Stimulated activated CD4-positive, alpha-beta T cell treated with anti-CD3 and anti-CD28 coated beads, Interleukin-4, amount 100 ng/mL, for 24 hours (primary cell): Measurements from ENCODE around the gene PTPRG.

Experiments
- DNase-seq: peaks from one replicate; pipeline ENCODE4 v3.0.0-alpha.2; 2020

The PTPRG gene

GRCh38 chr3:62095080-62095479 is 533.7 kb downstream of the PTPRG start:
- no peak for DNase-seq

- no peak for DNase-seq
Observed at GRCh38 chr3:62095756-62096155, 534.4 kb downstream of the PTPRG start.

- no peak for DNase-seq
Observed at GRCh38 chr3:62096521-62096920, 535.1 kb downstream of the PTPRG start.

GRCh38 chr3:62097121-62097520 is 535.8 kb downstream of the PTPRG start:
- no peak for DNase-seq

- no peak for DNase-seq
Observed at GRCh38 chr3:62098646-62099365, 537.4 kb downstream of the PTPRG start.

GRCh38 chr3:62100282-62100989 is 539.1 kb downstream of the PTPRG start:
- no peak for DNase-seq

- no peak for DNase-seq
Observed at GRCh38 chr3:62101488-62101887, 540.1 kb downstream of the PTPRG start.

GRCh38 chr3:62103531-62103930 is 542.2 kb downstream of the PTPRG start:
- no peak for DNase-seq

- DNase-seq, result no peak
Observed at GRCh38 chr3:62109534-62109933, 548.2 kb downstream of the PTPRG start.

- no peak for DNase-seq
Observed at GRCh38 chr3:62110443-62111225, 549.3 kb downstream of the PTPRG start.

GRCh38 chr3:62113092-62113491 is 551.7 kb downstream of the PTPRG start:
- DNase-seq, result no peak

- no peak for DNase-seq
Observed at GRCh38 chr3:62114763-62115162, 553.4 kb downstream of the PTPRG start.

GRCh38 chr3:62117903-62118548 is 556.7 kb downstream of the PTPRG start:
- no peak for DNase-seq

- DNase-seq, result no peak
Observed at GRCh38 chr3:62119139-62119538, 557.8 kb downstream of the PTPRG start.

GRCh38 chr3:62122819-62123218 is 561.4 kb downstream of the PTPRG start:
- no peak for DNase-seq

- DNase-seq, result no peak
Observed at GRCh38 chr3:62125380-62125779, 564.0 kb downstream of the PTPRG start.

GRCh38 chr3:62127116-62127515 is 565.7 kb downstream of the PTPRG start:
- no peak for DNase-seq

GRCh38 chr3:62128051-62128450 is 566.7 kb downstream of the PTPRG start:
- DNase-seq, result no peak

GRCh38 chr3:62128681-62129080 is 567.3 kb downstream of the PTPRG start:
- DNase-seq, result no peak

GRCh38 chr3:62131050-62131449 is 569.7 kb downstream of the PTPRG start:
- no peak for DNase-seq

- DNase-seq, result no peak
Observed at GRCh38 chr3:62131620-62132019, 570.2 kb downstream of the PTPRG start.

- DNase-seq, result no peak
Observed at GRCh38 chr3:62132027-62132602, 570.7 kb downstream of the PTPRG start.

GRCh38 chr3:62133015-62133414 is 571.6 kb downstream of the PTPRG start:
- no peak for DNase-seq
